HepG2 (cell line): ENCODE measurements around the gene RAP1GAP2. TPM values are rescaled to one million over a fixed set of nuclear protein-coding genes. Genes with fewer than 3 reads are reported as not detected.
A peak's percentile ranks its signal among the peaks of the same experiment; 100 is the strongest.

Experiments used
- CAMTA2 ChIP-seq: sonication (generic); formaldehyde crosslinking; IDR thresholded peaks from 2 replicates; pipeline ENCODE4 v1.4.0; 2020; ENCODE audit warnings: mild to moderate bottlenecking, missing genetic modification reagents, borderline replicate concordance
- CEBPZ ChIP-seq: IDR thresholded peaks from 2 replicates; pipeline ENCODE4 v1.6.1; 2012; ENCODE audit warnings: low read length, improper control_type of control experiment
- DNMT3B ChIP-seq: conservative IDR thresholded peaks from 2 replicates; pipeline ENCODE4 v1.6.1; 2016; ENCODE audit warnings: missing biosample characterization, control low read depth
- ERF ChIP-seq: IDR thresholded peaks from 2 replicates; pipeline ENCODE4 v1.6.1; 2018; ENCODE audit warnings: missing biosample characterization, missing genetic modification reagents
- KLF13 ChIP-seq: sonication (generic); formaldehyde crosslinking; IDR thresholded peaks from 2 replicates; pipeline ENCODE4 v1.4.0; 2020; ENCODE audit warnings: mild to moderate bottlenecking, missing genetic modification reagents
- NAIF1 ChIP-seq: sonication (generic); formaldehyde crosslinking; IDR thresholded peaks from 2 replicates; pipeline ENCODE4 v1.5.0; 2020; ENCODE audit warnings: mild to moderate bottlenecking, missing genetic modification reagents, borderline replicate concordance
- NCOA1 ChIP-seq: sonication (generic); formaldehyde crosslinking; IDR thresholded peaks from 2 replicates; pipeline ENCODE4 v1.9.0; 2021; ENCODE audit warnings: missing genetic modification reagents
- NFKBIZ ChIP-seq: IDR thresholded peaks from 2 replicates; pipeline ENCODE4 v1.6.1; 2018; ENCODE audit warnings: missing genetic modification reagents, missing compliant biosample characterization
- PHB2 ChIP-seq: fragments of 450-650 bp; IDR thresholded peaks from 2 replicates; pipeline ENCODE4 v1.6.1; 2018; ENCODE audit not compliant: partially characterized antibody
- SALL1 ChIP-seq: sonication (generic); formaldehyde crosslinking; IDR thresholded peaks from 2 replicates; pipeline ENCODE4 v1.8.0; 2022; ENCODE audit warnings: mild to moderate bottlenecking, missing genetic modification reagents
- TCF7 ChIP-seq: sonication (generic); IDR thresholded peaks from 2 replicates; pipeline ENCODE4 v1.6.1; 2016; ENCODE audit warnings: antibody characterized with exemption, low read depth
- ZNF138 ChIP-seq: sonication (generic); formaldehyde crosslinking; IDR thresholded peaks from 2 replicates; pipeline ENCODE4 v1.5.0; 2020; ENCODE audit warnings: mild to moderate bottlenecking, low read depth, missing genetic modification reagents
- ZNF18 ChIP-seq: sonication (generic); formaldehyde crosslinking; IDR thresholded peaks from 2 replicates; pipeline ENCODE4 v1.8.0; 2022; ENCODE audit warnings: mild to moderate bottlenecking, missing genetic modification reagents; ENCODE audit not compliant: insufficient replicate concordance
- ZNF225 ChIP-seq: sonication (generic); formaldehyde crosslinking; IDR thresholded peaks from 2 replicates; pipeline ENCODE4 v1.4.0; 2020; ENCODE audit warnings: mild to moderate bottlenecking, missing genetic modification reagents
- ZNF264 ChIP-seq: sonication (generic); formaldehyde crosslinking; IDR thresholded peaks from 2 replicates; pipeline ENCODE4 v1.4.0; 2020; ENCODE audit warnings: missing genetic modification reagents
- ZNF335 ChIP-seq: sonication (generic); formaldehyde crosslinking; IDR thresholded peaks from 2 replicates; pipeline ENCODE4 v1.4.0; 2020; ENCODE audit warnings: missing genetic modification reagents
- ZNF552 ChIP-seq: sonication (generic); formaldehyde crosslinking; IDR thresholded peaks from 2 replicates; pipeline ENCODE4 v1.9.0; 2022; ENCODE audit warnings: missing genetic modification reagents, mild to moderate bottlenecking, borderline replicate concordance
- ZNF563 ChIP-seq: sonication (generic); formaldehyde crosslinking; IDR thresholded peaks from 2 replicates; pipeline ENCODE4 v1.8.0; 2022; ENCODE audit warnings: mild to moderate bottlenecking, moderate library complexity, missing genetic modification reagents
- ZSCAN22 ChIP-seq: sonication (generic); formaldehyde crosslinking; IDR thresholded peaks from 2 replicates; pipeline ENCODE4 v1.4.0; 2020; ENCODE audit warnings: mild to moderate bottlenecking, missing genetic modification reagents
- polyA plus RNA-seq, 8 experiments: library from polyadenylated mRNA; depleted of rRNA in 3 of 8; stranded (reverse) in 7 of 8; unstranded in 1 of 8; fragments of >200 nt; fragmentation: Illumina TruSeq in 4 of 8; extraction: Trizol in 4 of 8; gene quantifications; 2 replicates each; pipeline versions ENCODE4 v1.2.1 to v1.2.3, GENCODE V29; 2011 to 2016; ENCODE audit warnings: low read depth in 4 of 8, missing spikeins in 1 of 8, mixed read lengths in 1 of 8; ENCODE audit not compliant: insufficient read depth in 1 of 8
- total RNA-seq, 5 experiments: library from RNA; depleted of rRNA; stranded (reverse); fragments of >200 nt; fragmentation: Illumina TruSeq; extraction: Trizol; gene quantifications; 2 replicates each; pipeline ENCODE4 v1.2.3, GENCODE V29; 2016; ENCODE audit warnings: low read depth in 1 of 5
- TF ChIP-seq, protein P1 (sequence below): sonication (generic); formaldehyde crosslinking; IDR thresholded peaks from 2 replicates; pipeline ENCODE4 v1.4.0; 2020; ENCODE audit warnings: missing genetic modification reagents
- TF ChIP-seq, protein P2 (sequence below): sonication (generic); formaldehyde crosslinking; IDR thresholded peaks from 2 replicates; pipeline ENCODE4 v1.4.0; 2020; ENCODE audit warnings: missing genetic modification reagents, low read depth, mild to moderate bottlenecking, borderline replicate concordance
- TF ChIP-seq, protein P3 (sequence below): sonication (generic); formaldehyde crosslinking; IDR thresholded peaks from 2 replicates; pipeline ENCODE4 v1.5.1; 2020; ENCODE audit warnings: mild to moderate bottlenecking, missing genetic modification reagents, borderline replicate concordance

RAP1GAP2 gene
- total and polyA plus RNA-seq, 2 of the 13 experiments (the other 11 are each of a cell fraction or from before 2014, with no cell fraction given), result 10.9 to 12.0 TPM

DNA sequence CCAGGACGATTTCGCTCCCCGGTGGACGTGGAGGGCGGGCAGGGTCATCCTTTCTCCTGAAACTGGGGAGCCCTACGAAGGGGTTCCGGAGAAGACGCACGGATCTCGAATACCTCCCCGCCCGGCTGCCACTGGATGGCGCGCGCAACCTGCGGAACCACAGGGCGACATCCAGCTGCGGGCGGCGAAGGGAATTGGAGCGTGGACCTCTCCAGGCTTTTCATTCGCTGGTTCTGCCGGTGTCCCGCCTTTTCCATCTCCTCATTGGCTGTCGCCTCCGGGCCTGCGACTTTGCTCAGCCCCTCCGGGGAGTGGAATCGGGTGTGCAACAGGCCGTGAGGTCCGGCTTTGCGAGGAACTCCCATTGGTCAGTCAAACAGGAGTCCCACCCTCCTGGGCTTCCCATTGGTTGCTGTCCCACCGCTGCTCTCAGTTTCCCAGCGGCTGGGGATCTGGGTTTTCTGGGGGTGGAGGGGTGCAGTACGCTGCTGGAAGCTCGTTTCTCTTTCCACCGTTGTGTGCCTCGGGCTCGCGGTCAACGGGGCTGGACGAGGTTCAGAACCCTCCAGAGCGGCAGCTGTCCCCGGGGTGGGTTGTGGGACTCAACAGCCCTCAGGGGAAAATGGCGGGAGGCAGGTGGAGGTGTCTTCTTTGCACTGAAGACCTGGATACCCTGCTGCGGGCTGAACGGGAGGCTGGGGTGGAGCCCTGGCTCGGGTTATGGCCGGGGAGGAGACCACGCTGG, 252.7 kb downstream of the RAP1GAP2 start (continued):
- TF ChIP-seq PHB2 (no peak), NCOA1 (CRISPR knock-in tag) (no peak), CEBPZ (peak; percentile 20; the same call in 1 of the 2 replicates), DNMT3B (CRISPR knock-in tag) (no peak), TCF7 (no peak), ZNF552 (CRISPR knock-in tag) (no peak), ZNF563 (CRISPR knock-in tag) (no peak; the same call in 1 of the 2 replicates), NFKBIZ (CRISPR knock-in tag) (no peak), SALL1 (peak; percentile 59), ZNF18 (CRISPR knock-in tag) (no peak), KLF13 (CRISPR knock-in tag) (no peak), ZSCAN22 (no peak), ZNF335 (CRISPR knock-in tag) (no peak), ZNF225 (0 out of 2 replicates have a peak, but pooled peaks have one; percentile 10), ZNF264 (no peak), CAMTA2 (CRISPR knock-in tag) (no peak), NAIF1 (peak; percentile 91), ZNF138 (CRISPR knock-in tag) (no peak), ERF (CRISPR knock-in tag) (peak; percentile 36; the same call in 1 of the 2 replicates)
- TF ChIP-seq, protein P1, sequence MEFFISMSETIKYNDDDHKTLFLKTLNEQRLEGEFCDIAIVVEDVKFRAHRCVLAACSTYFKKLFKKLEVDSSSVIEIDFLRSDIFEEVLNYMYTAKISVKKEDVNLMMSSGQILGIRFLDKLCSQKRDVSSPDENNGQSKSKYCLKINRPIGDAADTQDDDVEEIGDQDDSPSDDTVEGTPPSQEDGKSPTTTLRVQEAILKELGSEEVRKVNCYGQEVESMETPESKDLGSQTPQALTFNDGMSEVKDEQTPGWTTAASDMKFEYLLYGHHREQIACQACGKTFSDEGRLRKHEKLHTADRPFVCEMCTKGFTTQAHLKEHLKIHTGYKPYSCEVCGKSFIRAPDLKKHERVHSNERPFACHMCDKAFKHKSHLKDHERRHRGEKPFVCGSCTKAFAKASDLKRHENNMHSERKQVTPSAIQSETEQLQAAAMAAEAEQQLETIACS (CRISPR knock-in tag), result no peak
- TF ChIP-seq, protein P2, sequence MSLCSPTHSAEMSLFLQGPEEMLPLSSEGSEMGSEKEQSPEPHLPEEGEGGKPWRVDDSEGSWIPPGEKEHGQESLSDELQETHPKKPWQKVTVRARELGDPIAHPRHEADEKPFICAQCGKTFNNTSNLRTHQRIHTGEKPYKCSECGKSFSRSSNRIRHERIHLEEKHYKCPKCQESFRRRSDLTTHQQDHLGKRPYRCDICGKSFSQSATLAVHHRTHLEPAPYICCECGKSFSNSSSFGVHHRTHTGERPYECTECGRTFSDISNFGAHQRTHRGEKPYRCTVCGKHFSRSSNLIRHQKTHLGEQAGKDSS (CRISPR knock-in tag), result no peak
- TF ChIP-seq, protein P3, sequence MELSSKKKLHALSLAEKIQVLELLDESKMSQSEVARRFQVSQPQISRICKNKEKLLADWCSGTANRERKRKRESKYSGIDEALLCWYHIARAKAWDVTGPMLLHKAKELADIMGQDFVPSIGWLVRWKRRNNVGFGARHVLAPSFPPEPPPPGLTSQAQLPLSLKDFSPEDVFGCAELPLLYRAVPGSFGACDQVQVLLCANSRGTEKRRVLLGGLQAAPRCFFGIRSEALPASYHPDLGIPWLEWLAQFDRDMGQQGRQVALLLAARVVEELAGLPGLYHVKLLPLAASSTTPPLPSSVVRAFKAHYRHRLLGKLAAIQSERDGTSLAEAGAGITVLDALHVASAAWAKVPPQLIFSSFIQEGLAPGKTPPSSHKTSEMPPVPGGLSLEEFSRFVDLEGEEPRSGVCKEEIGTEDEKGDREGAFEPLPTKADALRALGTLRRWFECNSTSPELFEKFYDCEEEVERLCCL (CRISPR knock-in tag), result no peak
